KMS-11 (cell line): ENCODE data around the gene ACSBG1.

Experiments used
- H2AFZ ChIP-seq: fragments of 200-600 bp; sonication (generic); 2 replicates; pipeline ENCODE4 v1.6.1; 2016; ENCODE audit warnings: antibody characterized with exemption, mixed run types, low read depth
- H3K27ac ChIP-seq: fragments of 200-600 bp; sonication (generic); 2 replicates; pipeline ENCODE4 v1.6.1; 2016; ENCODE audit warnings: mild to moderate bottlenecking, mixed run types
- H3K27me3 ChIP-seq: fragments of 200-600 bp; sonication (generic); 2 replicates; pipeline ENCODE4 v1.6.1; 2017; ENCODE audit warnings: mild to moderate bottlenecking, low read depth, mixed run types, moderate library complexity; ENCODE audit not compliant: insufficient read depth
- H3K36me3 ChIP-seq: fragments of 200-600 bp; sonication (generic); 2 replicates; pipeline ENCODE4 v1.6.1; 2017; ENCODE audit warnings: mild to moderate bottlenecking, mixed run types; ENCODE audit not compliant: insufficient read depth
- H3K4me1 ChIP-seq: fragments of 200-600 bp; sonication (generic); 2 replicates; pipeline ENCODE4 v1.6.1; 2016; ENCODE audit warnings: mild to moderate bottlenecking, low read depth, mixed run types; ENCODE audit not compliant: poor library complexity, severe bottlenecking
- H3K4me2 ChIP-seq: fragments of 200-600 bp; sonication (generic); 2 replicates; pipeline ENCODE4 v1.7.0; 2016; ENCODE audit warnings: mild to moderate bottlenecking, mixed run types
- H3K4me3 ChIP-seq: fragments of 200-600 bp; sonication (generic); IDR thresholded peaks from 2 replicates; pipeline ENCODE4 v1.6.1; 2017; ENCODE audit warnings: low read depth, low read length, mixed read lengths; ENCODE audit not compliant: insufficient read depth
- H3K79me2 ChIP-seq: fragments of 200-600 bp; sonication (generic); 2 replicates; pipeline ENCODE4 v1.6.1; 2016; ENCODE audit warnings: low read depth, mixed run types; ENCODE audit not compliant: insufficient read depth
- H3K9ac ChIP-seq: fragments of 200-600 bp; sonication (generic); 2 replicates; pipeline ENCODE4 v1.6.1; 2016; ENCODE audit warnings: mild to moderate bottlenecking, mixed run types
- H4K20me1 ChIP-seq: fragments of 200-600 bp; sonication (generic); 2 replicates; pipeline ENCODE4 v1.6.1; 2016; ENCODE audit warnings: mild to moderate bottlenecking, mixed run types; ENCODE audit not compliant: insufficient read depth
- CTCF ChIP-seq: fragments of 200-600 bp; sonication (generic); conservative IDR thresholded peaks from 2 replicates; pipeline ENCODE4 v1.6.1; 2017; ENCODE audit warnings: low read depth, mild to moderate bottlenecking, antibody characterized with exemption, low read length, moderate library complexity, mixed read lengths

ACSBG1 gene

DNA sequence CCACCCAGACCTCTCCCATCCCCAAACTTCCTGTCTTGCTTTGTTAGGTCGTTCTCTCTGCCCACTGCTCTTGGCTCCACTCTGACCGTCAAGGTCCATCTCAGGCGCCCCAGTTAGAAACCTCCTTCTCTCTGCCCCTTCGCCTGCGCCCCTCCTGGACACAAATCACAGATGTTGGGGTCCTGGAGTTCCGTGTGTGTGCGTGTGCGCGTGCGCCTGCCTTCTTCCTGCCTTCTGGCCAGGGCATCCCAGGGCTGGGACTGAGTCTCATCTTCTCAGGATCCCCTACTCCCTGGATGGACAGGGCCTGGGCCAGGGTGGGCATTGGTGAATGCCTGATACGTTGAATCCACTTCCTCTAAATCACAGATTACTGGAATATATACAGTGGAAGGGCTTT is 869 bp downstream of the ACSBG1 start:
- Histone ChIP-seq H4K20me1 (no peaks in the 10 kb centered on the region), H3K9ac (no peak overlapping the region), H3K4me2 (no peak overlapping the region), H3K79me2 (no peaks in the 10 kb centered on the region), H3K27ac (no peak overlapping the region), H3K4me3 (no peak overlapping the region), H3K36me3 (no peaks in the 10 kb centered on the region), H2AFZ (no peak overlapping the region), H3K4me1 (no peaks in the 10 kb centered on the region), H3K27me3 (peaks cover 3% of the 10 kb centered on the region; the same call in 1 of the 2 replicates)
- no peak for TF ChIP-seq CTCF

DNA sequence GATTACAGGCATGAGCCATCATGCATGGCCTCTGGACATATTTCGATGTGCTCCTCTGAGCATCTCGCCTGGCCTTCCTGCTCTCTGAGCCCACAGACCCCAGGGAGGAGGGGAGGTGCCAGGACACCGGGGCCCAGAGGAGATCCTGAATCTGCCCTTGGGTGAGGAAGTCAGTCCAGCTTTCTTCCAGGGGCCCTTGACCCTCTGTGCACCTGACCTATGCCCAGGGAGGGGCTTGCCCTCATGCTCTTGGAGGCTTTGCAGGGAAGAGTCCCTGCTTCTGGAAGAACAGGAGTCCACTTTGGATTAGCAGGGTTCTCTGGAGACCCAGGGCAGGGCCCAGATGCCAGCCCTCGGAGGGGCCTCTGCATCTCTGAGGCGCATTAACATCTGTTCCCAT is 1.4 kb downstream of the ACSBG1 start:
- no peaks in the 10 kb centered on the region for H3K36me3 ChIP-seq
- H2AFZ ChIP-seq: no peak overlapping the region
- no peak for TF ChIP-seq CTCF
- no peak overlapping the region for H3K9ac ChIP-seq
- peaks cover 3% of the 10 kb centered on the region; the same call in 1 of the 2 replicates for H3K27me3 ChIP-seq
- no peaks in the 10 kb centered on the region for H3K79me2 ChIP-seq
- H3K4me1 ChIP-seq: no peaks in the 10 kb centered on the region
- H3K4me2 ChIP-seq: no peak overlapping the region
- no peak overlapping the region for H3K4me3 ChIP-seq
- H4K20me1 ChIP-seq: no peaks in the 10 kb centered on the region
- no peak overlapping the region for H3K27ac ChIP-seq

GRCh38 chr15:78229431-78230406 is 4.6 kb downstream of the ACSBG1 start:
- Histone ChIP-seq H3K4me3 (no peak overlapping the region), H3K4me1 (no peaks in the 10 kb centered on the region), H3K4me2 (no peak overlapping the region), H3K27ac (no peak overlapping the region), H4K20me1 (no peaks in the 10 kb centered on the region), H3K79me2 (no peaks in the 10 kb centered on the region), H3K27me3 (no peaks in the 10 kb centered on the region; the same call in 1 of the 2 replicates), H3K9ac (no peak overlapping the region), H3K36me3 (no peaks in the 10 kb centered on the region), H2AFZ (no peak overlapping the region)
- no peak for TF ChIP-seq CTCF

DNA sequence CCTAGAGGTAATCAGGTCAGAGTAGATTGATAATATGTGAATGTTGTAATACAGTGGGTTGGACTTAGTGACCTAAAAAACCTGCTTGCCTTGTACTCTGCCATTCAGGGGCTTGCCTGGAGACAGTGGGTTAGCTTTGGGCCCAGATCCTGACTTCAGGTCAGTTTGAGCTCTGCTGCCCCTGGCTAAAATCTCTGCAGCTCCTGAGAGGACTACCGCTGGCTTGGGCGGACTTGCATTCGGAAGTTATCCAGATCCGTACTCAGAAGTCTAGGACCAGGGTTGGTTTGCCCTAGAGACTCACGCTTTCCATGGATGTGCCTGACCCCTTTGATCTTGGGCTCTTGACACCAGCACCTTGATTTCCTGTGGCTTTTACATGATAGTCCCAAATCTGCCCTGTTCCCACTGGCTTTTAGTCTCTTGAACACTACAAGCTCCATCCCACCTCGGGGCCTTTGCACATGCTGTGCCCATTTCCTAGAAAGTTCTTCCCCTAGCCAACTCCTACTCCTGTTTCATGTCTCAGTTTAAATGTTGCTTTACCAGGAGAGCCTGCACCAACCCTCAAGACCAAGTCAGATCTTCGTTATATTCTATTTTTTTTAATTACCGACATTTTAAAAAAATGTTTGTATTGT is 5.9 kb downstream of the ACSBG1 start:
- H3K9ac ChIP-seq: no peak overlapping the region
- no peaks in the 10 kb centered on the region for H3K27me3 ChIP-seq
- TF ChIP-seq CTCF: no peak
- H3K27ac ChIP-seq: no peak overlapping the region
- no peaks in the 10 kb centered on the region for H3K79me2 ChIP-seq
- H4K20me1 ChIP-seq: no peaks in the 10 kb centered on the region
- H3K4me3 ChIP-seq: no peak overlapping the region
- H2AFZ ChIP-seq: no peak overlapping the region
- no peaks in the 10 kb centered on the region for H3K36me3 ChIP-seq
- H3K4me1 ChIP-seq: no peaks in the 10 kb centered on the region
- H3K4me2 ChIP-seq: no peak overlapping the region
